IPS-15b (cell line): ENCODE results near the gene GCLC.

Experiments
- H3K27me3 ChIP-seq: one replicate; pipeline ENCODE4 v1.6.1; 2013; ENCODE audit warnings: low read length; ENCODE audit not compliant: control insufficient read depth, insufficient read depth
- H3K36me3 ChIP-seq: one replicate; pipeline ENCODE4 v1.6.1; 2013; ENCODE audit warnings: low read length; ENCODE audit not compliant: control insufficient read depth, insufficient read depth
- H3K4me1 ChIP-seq: one replicate; pipeline ENCODE4 v1.6.1; 2013; ENCODE audit warnings: mild to moderate bottlenecking, low read length; ENCODE audit not compliant: control insufficient read depth, insufficient read depth
- H3K4me3 ChIP-seq: one replicate; pipeline ENCODE4 v1.5.1; 2013; ENCODE audit warnings: low read depth, low read length
- H3K9ac ChIP-seq: one replicate; pipeline ENCODE4 v1.6.1; 2013; ENCODE audit warnings: low read depth, mild to moderate bottlenecking, low read length
- H3K9me3 ChIP-seq: one replicate; pipeline ENCODE4 v1.6.1; 2013; ENCODE audit warnings: mild to moderate bottlenecking, low read length; ENCODE audit not compliant: control insufficient read depth, insufficient read depth

GCLC gene

DNA sequence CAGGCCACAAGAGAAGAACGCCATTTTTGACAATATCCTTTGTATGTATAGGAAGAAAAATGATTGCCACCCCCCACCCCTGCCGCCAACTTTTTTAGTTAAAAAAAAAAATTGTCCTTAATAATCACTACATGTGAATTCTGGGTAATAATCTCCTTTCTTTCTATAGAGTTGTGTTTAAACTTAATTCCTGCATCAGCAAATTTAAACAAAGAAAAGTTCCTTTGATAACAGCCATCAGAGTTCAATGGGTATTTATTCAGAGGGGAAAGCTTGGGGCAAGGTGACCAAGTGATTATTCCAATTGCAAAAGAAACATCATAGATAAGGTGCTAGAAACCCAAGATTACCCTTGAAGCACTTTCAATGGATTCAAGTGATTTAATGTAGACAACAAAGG, 47.0 kb downstream of the GCLC start:
- no peaks in the 10 kb centered on the region for H3K4me1 ChIP-seq
- no peak overlapping the region for H3K9ac ChIP-seq
- H3K9me3 ChIP-seq, result no peaks in the 10 kb centered on the region
- H3K27me3 ChIP-seq, result no peaks in the 10 kb centered on the region
- H3K4me3 ChIP-seq, result no peak overlapping the region
- H3K36me3 ChIP-seq, result no peaks in the 10 kb centered on the region

DNA sequence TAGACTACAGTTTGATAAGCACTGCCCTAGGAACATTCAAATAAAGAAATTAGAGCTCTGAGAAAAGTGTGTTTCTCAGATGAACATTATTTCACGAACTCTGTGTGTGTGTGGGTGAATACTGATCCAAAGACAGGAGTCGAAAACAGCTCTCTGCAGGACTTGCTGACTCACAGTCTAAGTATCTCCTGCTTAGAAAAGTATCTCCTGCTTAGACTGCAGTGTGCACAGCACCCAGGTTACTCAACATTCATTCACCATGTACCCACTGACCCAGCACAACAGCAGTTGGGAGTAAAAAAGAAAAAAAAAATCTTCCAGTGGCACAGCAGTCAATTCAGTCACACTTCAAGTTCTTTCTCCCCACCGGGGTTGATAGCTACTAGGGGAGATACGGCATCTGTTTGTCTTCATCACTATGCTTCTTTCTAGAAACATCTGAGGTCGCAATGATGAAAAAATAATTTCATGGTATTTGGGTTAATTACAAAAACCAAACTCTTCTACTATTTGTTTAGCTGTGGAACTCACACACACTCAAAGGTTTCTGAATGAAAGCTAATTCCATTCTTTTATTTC, 48.0 kb downstream of the GCLC start:
- Histone ChIP-seq H3K36me3 (no peaks in the 10 kb centered on the region), H3K9ac (peak overlapping the region; percentile 8), H3K9me3 (no peaks in the 10 kb centered on the region), H3K4me3 (no peak overlapping the region), H3K4me1 (no peaks in the 10 kb centered on the region), H3K27me3 (no peaks in the 10 kb centered on the region)

DNA sequence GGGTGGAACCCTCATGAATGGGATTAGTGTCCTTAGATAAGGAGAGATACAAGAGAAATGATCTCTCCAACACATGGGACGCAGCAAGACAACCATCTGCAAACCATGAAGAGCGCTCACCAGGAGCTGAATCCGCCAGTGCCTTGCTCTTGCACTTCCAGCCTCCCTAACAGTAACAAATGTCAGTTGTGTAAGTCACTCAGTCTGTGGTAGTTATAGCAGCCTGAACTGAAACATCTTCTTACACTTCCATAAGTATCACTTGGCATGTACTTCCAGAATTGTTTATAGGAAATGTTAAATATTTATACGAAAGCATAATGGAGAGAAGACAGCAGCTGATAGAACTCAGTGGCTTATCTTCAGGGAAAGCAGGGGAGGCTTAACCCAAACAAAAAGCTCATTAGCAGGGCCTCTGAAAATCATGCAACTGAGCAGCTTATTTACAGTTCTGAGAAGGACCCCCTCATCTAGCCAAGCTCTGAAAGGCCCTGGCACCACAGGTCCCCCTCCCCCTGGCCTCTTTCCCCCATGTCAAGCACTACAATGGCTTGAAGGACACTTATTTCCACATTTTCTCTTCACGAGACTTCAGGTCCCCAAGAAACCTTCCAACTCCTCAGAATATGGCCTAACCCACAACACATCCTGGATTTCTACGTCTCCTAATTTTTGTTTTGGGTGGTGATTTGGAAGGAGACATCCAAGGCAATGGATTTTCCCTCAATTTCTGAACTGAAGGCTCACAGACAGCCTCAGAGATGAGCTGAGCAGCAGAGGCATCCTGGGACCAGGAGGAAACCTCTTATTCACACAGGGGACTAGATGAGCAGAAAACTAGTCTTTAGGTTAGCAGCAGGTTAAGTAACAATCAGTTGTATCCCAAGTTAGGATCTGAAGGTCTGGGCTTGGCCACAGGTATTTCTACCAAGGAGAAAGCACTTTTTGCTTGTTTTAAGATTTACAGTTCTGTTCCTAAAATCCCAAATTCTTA, 49.1 kb downstream of the GCLC start:
- no peaks in the 10 kb centered on the region for H3K36me3 ChIP-seq
- H3K27me3 ChIP-seq, result no peaks in the 10 kb centered on the region
- H3K9me3 ChIP-seq, result no peaks in the 10 kb centered on the region
- H3K9ac ChIP-seq, result no peak overlapping the region
- H3K4me1 ChIP-seq, result no peaks in the 10 kb centered on the region
- no peak overlapping the region for H3K4me3 ChIP-seq

DNA sequence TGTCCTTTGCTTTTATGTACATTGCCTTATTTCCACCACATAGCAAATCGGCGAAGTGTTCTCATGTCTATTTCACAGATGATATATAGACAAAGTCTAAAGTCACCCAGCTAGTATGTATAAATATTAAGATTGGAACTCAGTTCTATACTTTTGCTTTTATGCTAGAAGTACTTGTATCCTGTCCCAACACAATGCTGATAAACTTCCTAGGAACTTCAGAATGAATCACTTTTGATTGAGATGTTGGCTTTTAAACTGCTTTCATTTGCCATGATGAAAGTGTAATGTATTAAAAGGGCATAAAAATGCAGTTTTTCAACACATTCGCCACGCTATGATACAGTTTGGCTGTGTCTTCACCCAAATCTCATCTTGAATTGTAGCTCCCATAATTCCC, 50.8 kb downstream of the GCLC start:
- Histone ChIP-seq H3K9ac (no peak overlapping the region), H3K4me3 (no peak overlapping the region), H3K27me3 (no peaks in the 10 kb centered on the region), H3K36me3 (no peaks in the 10 kb centered on the region), H3K4me1 (no peaks in the 10 kb centered on the region), H3K9me3 (no peaks in the 10 kb centered on the region)

DNA sequence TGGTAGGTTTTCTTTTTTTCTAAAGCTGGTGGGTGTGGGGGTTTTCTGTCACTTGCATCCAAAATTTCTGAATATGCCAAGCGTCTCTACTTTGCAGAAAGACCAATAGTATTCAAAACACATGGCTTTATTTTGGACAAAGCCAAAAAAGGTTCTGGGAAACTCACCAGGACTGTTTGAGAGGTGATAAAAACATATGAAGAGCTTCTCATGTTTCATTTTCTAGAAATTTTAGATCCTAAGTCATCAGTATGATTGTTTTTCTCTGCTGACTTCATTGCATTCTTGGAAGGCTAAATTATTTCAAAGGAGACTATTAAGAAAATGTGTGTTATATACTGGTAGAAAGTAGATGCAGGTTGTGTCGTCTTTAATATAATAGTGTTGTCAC, 51.3 kb downstream of the GCLC start:
- no peak overlapping the region for H3K4me3 ChIP-seq
- no peaks in the 10 kb centered on the region for H3K9me3 ChIP-seq
- no peaks in the 10 kb centered on the region for H3K4me1 ChIP-seq
- no peaks in the 10 kb centered on the region for H3K36me3 ChIP-seq
- no peak overlapping the region for H3K9ac ChIP-seq
- no peaks in the 10 kb centered on the region for H3K27me3 ChIP-seq

DNA sequence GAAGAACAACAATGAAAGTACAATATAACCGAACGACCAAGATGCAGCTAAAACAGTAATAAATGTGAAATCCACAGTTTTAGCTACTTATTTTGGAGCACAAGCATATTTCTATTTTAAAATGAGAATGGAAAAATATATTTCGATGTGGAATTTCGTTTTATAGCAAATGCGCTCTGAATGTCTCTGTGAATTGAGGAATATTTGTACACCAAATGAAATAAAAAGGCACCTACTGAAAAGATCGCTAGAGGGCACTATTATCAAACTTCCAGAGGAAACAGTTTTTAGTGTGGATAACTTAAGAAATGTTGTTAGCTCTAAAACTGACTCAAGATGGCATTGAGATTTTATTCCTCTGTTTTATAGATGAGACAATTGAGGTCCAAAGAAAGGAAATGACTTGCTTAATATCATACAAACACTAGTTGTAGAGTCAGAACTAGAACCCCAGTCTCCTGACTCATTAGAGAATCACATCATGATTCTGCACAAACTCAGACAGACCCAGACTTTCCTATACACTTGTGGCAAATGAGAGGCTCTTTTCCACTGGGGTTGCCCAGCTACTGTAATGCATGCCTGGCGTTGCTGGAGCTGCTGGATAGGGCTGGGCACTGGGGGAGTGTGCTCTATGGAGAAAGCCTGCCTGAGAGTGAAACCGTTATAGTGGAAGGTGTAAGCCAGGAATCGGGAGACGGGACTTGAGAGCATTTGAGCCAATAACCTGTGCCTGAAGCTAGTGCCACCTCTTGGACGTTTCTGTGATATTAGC, 51.9 kb downstream of the GCLC start:
- no peaks in the 10 kb centered on the region for H3K4me1 ChIP-seq
- no peaks in the 10 kb centered on the region for H3K36me3 ChIP-seq
- H3K9me3 ChIP-seq, result no peaks in the 10 kb centered on the region
- no peak overlapping the region for H3K4me3 ChIP-seq
- no peak overlapping the region for H3K9ac ChIP-seq
- H3K27me3 ChIP-seq, result no peaks in the 10 kb centered on the region

DNA sequence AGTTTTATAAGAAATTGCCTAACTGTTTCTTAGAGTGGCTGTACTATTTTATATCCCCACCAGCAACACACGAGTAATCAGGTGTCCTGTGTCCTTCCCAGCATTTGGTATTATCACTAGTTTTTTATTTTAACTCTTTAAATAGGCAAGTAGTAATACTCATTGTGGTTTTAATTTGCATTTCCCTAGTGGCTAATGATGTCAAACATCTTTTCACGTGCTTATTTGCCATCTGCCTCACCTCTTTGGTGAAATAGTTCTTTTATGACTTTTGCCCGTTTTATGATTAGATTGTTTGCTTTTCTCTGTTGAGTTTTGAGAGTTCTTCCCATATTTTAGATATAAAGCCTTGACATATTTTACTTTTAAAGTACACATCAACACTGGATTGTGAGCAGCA, 57.8 kb downstream of the GCLC start:
- no peaks in the 10 kb centered on the region for H3K4me1 ChIP-seq
- H3K27me3 ChIP-seq, result no peaks in the 10 kb centered on the region
- H3K4me3 ChIP-seq, result no peak overlapping the region
- H3K36me3 ChIP-seq, result no peaks in the 10 kb centered on the region
- no peak overlapping the region for H3K9ac ChIP-seq
- H3K9me3 ChIP-seq, result no peaks in the 10 kb centered on the region

DNA sequence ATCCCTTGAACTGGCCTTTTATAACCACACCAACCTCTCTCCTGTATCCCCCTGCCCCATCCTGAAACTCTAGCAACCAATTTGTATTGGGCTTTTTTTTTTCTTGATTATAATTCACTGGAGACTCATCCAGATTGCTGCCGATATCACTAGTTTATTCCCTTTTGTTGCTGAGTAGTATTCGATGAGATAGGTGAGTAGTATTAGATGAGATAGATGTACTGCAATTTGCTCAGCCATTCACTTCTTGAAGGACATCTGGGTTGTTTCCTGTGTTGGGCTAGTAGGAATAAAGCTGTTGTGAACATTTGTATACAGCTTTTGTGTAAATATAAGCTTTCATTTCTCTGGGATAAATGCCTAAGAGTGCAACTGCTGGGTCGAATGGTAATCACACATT, 58.2 kb downstream of the GCLC start:
- no peaks in the 10 kb centered on the region for H3K4me1 ChIP-seq
- H3K36me3 ChIP-seq, result no peaks in the 10 kb centered on the region
- H3K4me3 ChIP-seq, result no peak overlapping the region
- H3K9ac ChIP-seq, result no peak overlapping the region
- H3K9me3 ChIP-seq, result no peaks in the 10 kb centered on the region
- no peaks in the 10 kb centered on the region for H3K27me3 ChIP-seq

DNA sequence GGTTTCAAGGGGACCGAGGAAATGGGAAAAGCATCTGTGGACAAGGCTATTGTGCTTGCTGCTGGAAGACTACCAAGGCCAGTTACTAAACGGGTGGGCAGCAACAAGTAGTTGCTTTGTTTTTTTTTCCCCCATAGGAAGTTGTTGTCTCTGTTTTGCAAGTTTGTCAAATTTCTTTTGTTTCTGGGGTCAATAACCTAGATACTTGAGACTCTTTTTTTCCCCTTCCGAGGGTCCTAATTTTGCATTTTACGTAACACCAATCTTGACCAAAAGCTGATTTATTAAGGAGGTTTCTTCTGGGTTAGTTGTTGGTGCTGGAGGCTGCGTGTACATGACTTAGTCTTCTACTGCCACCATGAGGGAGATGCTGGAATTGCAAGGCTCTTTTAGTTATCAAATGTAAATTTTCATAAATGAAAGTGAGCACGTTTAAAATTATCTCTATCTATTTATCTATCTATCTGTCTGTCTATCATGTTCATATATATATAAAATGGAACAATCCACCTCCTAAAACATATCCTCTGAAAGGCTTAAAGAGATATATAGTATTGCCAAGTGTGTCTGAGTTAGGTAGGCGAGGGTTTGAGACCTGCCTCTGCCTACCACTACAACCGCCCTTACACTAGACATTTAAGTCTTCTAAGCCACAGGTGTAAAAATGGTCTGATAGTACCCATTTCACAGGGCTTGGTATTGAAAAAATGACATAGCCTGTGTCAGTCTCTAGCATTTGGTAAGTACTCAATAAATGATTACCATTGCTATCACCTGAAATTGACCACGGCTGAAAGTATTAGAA, 60.2 kb downstream of the GCLC start:
- H3K27me3 ChIP-seq, result no peaks in the 10 kb centered on the region
- no peaks in the 10 kb centered on the region for H3K36me3 ChIP-seq
- no peak overlapping the region for H3K4me3 ChIP-seq
- no peak overlapping the region for H3K9ac ChIP-seq
- no peaks in the 10 kb centered on the region for H3K9me3 ChIP-seq
- no peaks in the 10 kb centered on the region for H3K4me1 ChIP-seq

DNA sequence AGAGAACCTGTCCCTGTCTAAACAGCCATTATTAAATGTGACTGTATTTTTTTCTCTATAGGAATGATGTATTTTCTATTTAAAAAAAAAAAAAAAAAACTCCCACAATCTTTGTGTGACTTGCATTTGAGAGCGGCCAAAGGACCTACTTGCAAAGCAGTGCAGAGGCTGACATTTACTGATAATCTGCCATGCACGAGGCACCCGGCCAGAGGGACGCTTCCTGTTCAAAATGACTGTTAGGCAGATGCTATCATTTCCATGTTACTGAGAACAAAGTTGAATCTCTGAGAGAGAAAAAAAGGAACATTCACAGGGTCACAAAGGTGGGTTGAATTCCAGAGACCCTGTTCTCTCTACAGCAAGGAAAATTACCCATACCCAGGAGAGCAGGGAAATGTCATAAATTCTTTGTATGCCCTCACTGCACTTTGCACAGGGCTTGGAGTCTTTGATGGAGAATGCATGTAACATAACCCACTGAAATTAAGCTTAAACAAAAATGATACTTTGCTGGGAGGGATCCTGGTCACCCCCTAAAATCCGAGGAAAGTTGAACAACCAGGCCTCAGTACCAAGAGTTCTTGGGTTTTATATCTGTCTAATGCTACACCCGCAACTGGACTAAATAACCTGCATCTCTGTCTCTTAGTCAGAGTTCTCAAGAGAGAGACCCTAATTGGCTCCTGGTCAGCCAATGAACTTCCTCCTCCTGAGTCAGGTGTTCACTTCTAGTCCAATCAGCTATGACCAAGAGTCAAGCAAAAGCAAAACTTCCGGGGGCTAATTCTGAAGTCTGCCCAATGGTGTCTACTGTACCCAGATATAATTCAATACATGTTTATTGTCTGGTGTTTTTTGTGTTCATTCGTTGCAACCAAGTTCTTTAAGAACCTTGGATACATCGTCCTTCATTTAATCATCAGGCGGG, 61.2 kb downstream of the GCLC start:
- no peaks in the 10 kb centered on the region for H3K9me3 ChIP-seq
- no peak overlapping the region for H3K4me3 ChIP-seq
- no peaks in the 10 kb centered on the region for H3K36me3 ChIP-seq
- no peaks in the 10 kb centered on the region for H3K27me3 ChIP-seq
- H3K9ac ChIP-seq, result no peak overlapping the region
- no peaks in the 10 kb centered on the region for H3K4me1 ChIP-seq
